Natural killer cell (primary cell): ENCODE results near the gene WASF2. TPM values are rescaled to one million over a fixed set of nuclear protein-coding genes. Genes with fewer than 3 reads are reported as not detected.

Source experiments
- ATAC-seq, 3 donors: fragments of 150-1000 bp in 2 of 3; fragments of 200-7000 bp in 1 of 3; cut with Tn5 transposase; 1 replicate in 1 of 3; 2 replicates in 2 of 3; pipeline ENCODE4 v1.10.0; 2021; ENCODE audit warnings: mild to moderate bottlenecking in 2 of 3, moderate library complexity in 2 of 3
- DNase-seq, 2 donors: peaks; one replicate each; pipeline versions ENCODE4 v3.0.0 to v3.0.0-alpha.2; 2013 to 2021; ENCODE audit warnings: mixed read lengths in 1 of 2
- H3K27ac ChIP-seq: one replicate; pipeline ENCODE4 v1.5.1; 2013; ENCODE audit warnings: mild to moderate bottlenecking, low read length
- H3K27me3 ChIP-seq: one replicate; pipeline ENCODE4 v1.6.1; 2013; ENCODE audit warnings: low read length; ENCODE audit not compliant: control insufficient read depth, insufficient read depth
- H3K36me3 ChIP-seq: one replicate; pipeline ENCODE4 v1.6.1; 2013; ENCODE audit warnings: low read length; ENCODE audit not compliant: control insufficient read depth, insufficient read depth
- H3K4me1 ChIP-seq: one replicate; pipeline ENCODE4 v1.6.1; 2013; ENCODE audit warnings: low read length; ENCODE audit not compliant: control insufficient read depth, insufficient read depth
- H3K4me3 ChIP-seq: one replicate; pipeline ENCODE4 v1.5.1; 2013; ENCODE audit warnings: low read length
- H3K9me3 ChIP-seq: one replicate; pipeline ENCODE4 v1.6.1; 2013; ENCODE audit warnings: low read length; ENCODE audit not compliant: control insufficient read depth, insufficient read depth
- H3K27ac Mint-ChIP-seq, 2 donors: one replicate each; pipeline ENCODE4 v1.8.0; 2022; ENCODE audit warnings: mild to moderate bottlenecking in 2 of 2, mixed read lengths in 2 of 2, moderate library complexity in 1 of 2
- H3K27me3 Mint-ChIP-seq, 2 donors: one replicate each; pipeline ENCODE4 v1.8.0; 2022; ENCODE audit warnings: low read depth in 2 of 2, mixed read lengths in 2 of 2
- H3K36me3 Mint-ChIP-seq: one replicate; pipeline ENCODE4 v1.8.0; 2022; ENCODE audit warnings: mixed read lengths
- H3K4me1 Mint-ChIP-seq, 2 donors: one replicate each; pipeline ENCODE4 v1.8.0; 2022; ENCODE audit warnings: mixed read lengths in 2 of 2
- H3K4me3 Mint-ChIP-seq: one replicate; pipeline ENCODE4 v1.8.0; 2022; ENCODE audit warnings: mild to moderate bottlenecking, moderate library complexity, mixed read lengths
- H3K9me3 Mint-ChIP-seq, 2 donors: one replicate each; pipeline ENCODE4 v1.8.0; 2022; ENCODE audit warnings: mixed read lengths in 2 of 2
- WGBS: methylation state at CpG from one replicate; pipeline ENCODE4 v1.1.7; 2013; ENCODE audit warnings: missing lambda C conversion rate; ENCODE audit not compliant: insufficient coverage; 5-methylcytosine and 5-hydroxymethylcytosine counted together
- intact Hi-C: fragments of 100-400 bp; cut with micrococcal nuclease; formaldehyde crosslinking; loops from one replicate; pipeline ENCODE4 v1.14.2; 2022
- total RNA-seq, 4 donors: library from RNA; stranded (reverse); fragments of 120-200 nt in 1 of 4; gene quantifications; one replicate each; pipeline versions ENCODE4 v1.2.3 to v1.2.4, GENCODE V29; 2013 to 2022
- TF ChIP-seq, protein P1 (sequence below): fragments of 200-600 bp; IDR thresholded peaks from one replicate; pipeline ENCODE4 v1.8.0; 2022; ENCODE audit warnings: antibody characterized with exemption

The WASF2 gene
- total RNA-seq, 3 donors from 2014 or later (not counting 1 experiment from before 2014, with no cell fraction given), result 137 to 153 (median 143) TPM

DNA sequence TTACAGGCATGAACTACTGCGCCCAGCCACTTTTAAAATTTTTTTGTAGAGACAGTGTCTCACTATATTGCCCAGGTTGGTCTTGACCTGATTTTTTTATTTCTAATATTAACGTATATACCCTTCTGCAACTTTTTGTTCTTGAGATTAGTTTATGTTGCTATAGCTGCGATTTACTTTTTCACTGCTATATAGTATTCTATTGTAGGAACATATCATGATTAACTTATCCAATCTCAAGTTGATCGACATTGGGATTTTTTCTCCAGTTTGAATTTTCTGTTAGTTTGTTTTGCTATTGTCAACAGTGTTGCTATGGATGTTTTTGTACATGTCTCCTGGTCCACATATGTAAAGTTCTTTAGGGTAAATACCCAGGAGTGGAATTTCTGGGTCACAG is 35.4 kb downstream of the WASF2 start:
- intact Hi-C loops, result no loop called here
- Histone ChIP-seq H3K27ac (no peak overlapping the region), H3K4me1 (peaks cover 18% of the 10 kb centered on the region), H3K4me3 (no peak overlapping the region), H3K27me3 (no peaks in the 10 kb centered on the region), H3K36me3 (no peaks in the 10 kb centered on the region), H3K9me3 (no peaks in the 10 kb centered on the region)
- TF ChIP-seq, protein P1, sequence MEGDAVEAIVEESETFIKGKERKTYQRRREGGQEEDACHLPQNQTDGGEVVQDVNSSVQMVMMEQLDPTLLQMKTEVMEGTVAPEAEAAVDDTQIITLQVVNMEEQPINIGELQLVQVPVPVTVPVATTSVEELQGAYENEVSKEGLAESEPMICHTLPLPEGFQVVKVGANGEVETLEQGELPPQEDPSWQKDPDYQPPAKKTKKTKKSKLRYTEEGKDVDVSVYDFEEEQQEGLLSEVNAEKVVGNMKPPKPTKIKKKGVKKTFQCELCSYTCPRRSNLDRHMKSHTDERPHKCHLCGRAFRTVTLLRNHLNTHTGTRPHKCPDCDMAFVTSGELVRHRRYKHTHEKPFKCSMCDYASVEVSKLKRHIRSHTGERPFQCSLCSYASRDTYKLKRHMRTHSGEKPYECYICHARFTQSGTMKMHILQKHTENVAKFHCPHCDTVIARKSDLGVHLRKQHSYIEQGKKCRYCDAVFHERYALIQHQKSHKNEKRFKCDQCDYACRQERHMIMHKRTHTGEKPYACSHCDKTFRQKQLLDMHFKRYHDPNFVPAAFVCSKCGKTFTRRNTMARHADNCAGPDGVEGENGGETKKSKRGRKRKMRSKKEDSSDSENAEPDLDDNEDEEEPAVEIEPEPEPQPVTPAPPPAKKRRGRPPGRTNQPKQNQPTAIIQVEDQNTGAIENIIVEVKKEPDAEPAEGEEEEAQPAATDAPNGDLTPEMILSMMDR, result no peak
- Mint-ChIP-seq H3K4me3 (no peak overlapping the region), H3K9me3 (no peaks in the 10 kb centered on the region), H3K27me3 (no peaks in the 10 kb centered on the region), H3K27ac (peak overlapping the region; percentile 56 to 79), H3K4me1 (peaks cover 37 to 42% of the 10 kb centered on the region in 2 donors), H3K36me3 (no peaks in the 10 kb centered on the region)
- ATAC-seq, result no peak
- 100% methylated on average over 1 of the region's 4 CpGs for WGBS
- no peak for DNase-seq

- Mint-ChIP-seq H3K9me3 (no peaks in the 10 kb centered on the region), H3K4me1 (peaks cover 35 to 55% of the 10 kb centered on the region in 2 donors), H3K27me3 (no peaks in the 10 kb centered on the region), H3K27ac (peak overlapping the region; percentile 22 to 77), H3K4me3 (no peak overlapping the region), H3K36me3 (no peaks in the 10 kb centered on the region)
- H3K36me3 ChIP-seq, result peaks cover 10% of the 10 kb centered on the region
- no peak overlapping the region for H3K4me3 ChIP-seq
- H3K27me3 ChIP-seq, result no peaks in the 10 kb centered on the region
- no peaks in the 10 kb centered on the region for H3K9me3 ChIP-seq
- TF ChIP-seq, protein P1, result no peak
- DNase-seq, result no peak
- intact Hi-C loops, result no loop called here
- WGBS, result 69% methylated on average over 1 of the region's 1 CpG
- no peak for ATAC-seq
- H3K27ac ChIP-seq, result no peak overlapping the region
- peaks cover 18% of the 10 kb centered on the region for H3K4me1 ChIP-seq
These were observed 38.6 kb downstream of the WASF2 start for GRCh38 chr1:27451343-27451742.

DNA sequence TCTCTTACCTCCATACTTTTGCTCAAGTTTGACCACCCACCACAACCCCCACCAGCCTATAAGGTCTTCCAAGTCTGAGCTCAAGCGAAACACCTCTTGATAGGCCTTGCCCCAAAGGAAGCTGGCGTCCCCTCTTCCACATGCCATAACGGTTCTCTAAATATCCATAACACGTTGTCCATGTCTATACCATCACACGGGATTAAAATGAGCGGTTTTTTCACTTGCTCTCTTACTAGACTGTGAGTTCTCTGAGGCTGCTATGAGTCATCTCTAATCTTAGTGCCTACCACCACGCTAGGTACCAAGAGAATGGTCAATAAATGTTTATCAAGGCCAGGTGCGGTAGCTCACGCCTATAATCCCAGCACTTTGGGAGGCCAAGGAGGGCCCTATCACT is 41.0 kb downstream of the WASF2 start:
- H3K4me3 ChIP-seq, result no peak overlapping the region
- Mint-ChIP-seq H3K27ac (no peak overlapping the region), H3K9me3 (no peaks in the 10 kb centered on the region), H3K4me1 (peaks cover 33 to 59% of the 10 kb centered on the region in 2 donors), H3K36me3 (no peaks in the 10 kb centered on the region), H3K27me3 (no peaks in the 10 kb centered on the region), H3K4me3 (no peak overlapping the region)
- H3K27ac ChIP-seq, result no peak overlapping the region
- TF ChIP-seq, protein P1, result no peak
- peaks cover 10% of the 10 kb centered on the region for H3K36me3 ChIP-seq
- peaks cover 5% of the 10 kb centered on the region for H3K4me1 ChIP-seq
- H3K27me3 ChIP-seq, result no peaks in the 10 kb centered on the region
- no peaks in the 10 kb centered on the region for H3K9me3 ChIP-seq
- ATAC-seq (no peak), DNase-seq (no peak)
- WGBS, result 92% methylated on average over 9 of the region's 9 CpGs
- intact Hi-C loops, result no loop called here

DNA sequence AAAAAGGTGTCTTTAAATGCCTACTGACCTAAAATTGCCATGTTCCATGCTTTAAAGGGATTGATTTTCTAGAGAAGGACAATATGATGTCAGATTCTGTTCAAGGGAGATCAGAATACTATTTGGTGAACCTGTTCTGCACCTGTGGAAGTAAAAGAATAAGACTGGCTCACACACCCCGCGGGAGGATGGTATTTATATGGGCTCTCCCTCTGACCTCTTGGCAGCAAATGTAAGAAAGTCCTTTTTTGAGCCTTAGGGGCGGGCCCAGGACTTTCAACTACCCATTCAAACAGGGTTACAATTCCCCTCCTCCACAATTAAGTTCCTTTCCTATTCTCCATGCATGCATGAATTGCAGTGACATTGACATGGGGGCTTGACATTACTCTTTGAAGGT is 42.1 kb downstream of the WASF2 start:
- no peaks in the 10 kb centered on the region for H3K9me3 Mint-ChIP-seq
- intact Hi-C loops, result no loop called here
- no peak for DNase-seq
- H3K36me3 ChIP-seq, result peaks cover 10% of the 10 kb centered on the region
- H3K27me3 Mint-ChIP-seq, result no peaks in the 10 kb centered on the region
- no peak overlapping the region for H3K27ac ChIP-seq
- H3K36me3 Mint-ChIP-seq, result no peaks in the 10 kb centered on the region
- peaks cover 28 to 58% of the 10 kb centered on the region in 2 donors for H3K4me1 Mint-ChIP-seq
- 92% methylated on average over 3 of the region's 3 CpGs for WGBS
- TF ChIP-seq, protein P1, result no peak
- H3K27me3 ChIP-seq, result no peaks in the 10 kb centered on the region
- no peaks in the 10 kb centered on the region for H3K9me3 ChIP-seq
- no peak overlapping the region for H3K4me3 Mint-ChIP-seq
- ATAC-seq, result no peak
- no peaks in the 10 kb centered on the region for H3K4me1 ChIP-seq
- no peak overlapping the region for H3K4me3 ChIP-seq
- H3K27ac Mint-ChIP-seq, result peak overlapping the region; percentile 25 to 36
